Measurements from ENCODE around the gene PCDHGA10. TPM values are rescaled to one million over a fixed set of nuclear protein-coding genes. Genes with fewer than 3 reads are reported as not detected.

Gene PCDHGA10
- total and polyA plus RNA-seq, 9 of the 15 experiments (the other 6 are each of a cell fraction or from before 2014, with no cell fraction given): 0.01 to 0.11 (median 0.05) TPM

DNA sequence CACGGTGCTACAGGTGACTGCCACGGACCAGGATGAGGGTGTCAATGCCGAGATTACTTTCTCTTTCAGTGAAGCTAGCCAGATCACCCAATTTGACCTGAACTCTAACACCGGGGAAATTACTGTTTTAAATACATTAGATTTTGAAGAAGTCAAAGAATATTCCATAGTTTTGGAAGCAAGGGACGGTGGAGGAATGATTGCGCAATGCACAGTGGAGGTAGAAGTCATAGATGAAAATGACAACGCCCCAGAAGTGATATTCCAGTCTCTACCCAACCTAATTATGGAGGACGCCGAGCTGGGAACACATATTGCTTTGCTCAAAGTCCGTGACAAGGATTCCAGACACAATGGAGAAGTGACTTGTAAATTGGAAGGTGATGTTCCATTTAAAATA lies 24.1 kb upstream of the PCDHGA10 start:
- Histone ChIP-seq H3K36me3 (ENCODE audit: control insufficient read depth, insufficient read depth, low read length) (no peaks in the 10 kb centered on the region), H3K4me2 (ENCODE audit: insufficient read depth, low read length) (no peak overlapping the region), H3K27ac (ENCODE audit: extremely low read depth, low read depth, low read length) (no peak overlapping the region), H3K27me3 (ENCODE audit: control insufficient read depth in 2 of 2, insufficient read depth in 2 of 2, low read length in 2 of 2) (peaks cover 3 to 33% of the 10 kb centered on the region in 2 experiments; a peak in 3 of 5 replicates), H3K9ac (ENCODE audit: insufficient read depth in 1 of 2, low read depth in 2 of 2, low read length in 2 of 2) (no peak overlapping the region), H3K4me1 (replicated peaks in 1 of 2; ENCODE audit: control insufficient read depth in 2 of 2, insufficient read depth in 2 of 2, low read length in 2 of 2) (peaks cover 0 to 10% of the 10 kb centered on the region in 2 experiments; a peak in 1 of 5 replicates), H4K20me1 (replicated peaks; ENCODE audit: control insufficient read depth, insufficient read depth, low read length) (no peaks in the 10 kb centered on the region), H3K4me3 (no peak overlapping the region), H3K9me3 (replicated peaks; ENCODE audit: control insufficient read depth, insufficient read depth, low read depth, low read length) (no peaks in the 10 kb centered on the region), H2AFZ (ENCODE audit: low read depth, low read length) (no peak overlapping the region), H3K9me1 (ENCODE audit: control insufficient read depth, insufficient read depth, low read length) (no peaks in the 10 kb centered on the region), H3K79me2 (ENCODE audit: control insufficient read depth, insufficient read depth, low read length) (no peaks in the 10 kb centered on the region)
- TF ChIP-seq CEBPG (CRISPR knock-in tag; IDR thresholded peaks at IDR 0.05) (no peak), CEBPG (tag; conservative IDR thresholded peaks at IDR 0.05 in 1 of 2, IDR thresholded peaks at IDR 0.05 in 1 of 2) (peak; percentile 35 to 94; a peak in 3 of 4 replicates), GATAD2A (IDR thresholded peaks at IDR 0.05) (no peak), CEBPB (tag; IDR thresholded peaks at IDR 0.05) (peak; percentile 87)
- no TSS peak for BruUV-seq (replicated peaks)
- intact Hi-C loops (cut with micrococcal nuclease): no loop called here
- in situ Hi-C loops (cut with MboI): no loop called here
- POLR2A ChIA-PET: no interaction called here
- 2% methylated on average over 10 of the region's 10 CpGs for WGBS (ENCODE audit: insufficient coverage, low coverage, missing lambda C conversion rate)
- CTCF ChIA-PET (ENCODE audit: low intra/inter-chr PET ratio): no interaction called here
- no peak for DNase-seq (ENCODE audit: extremely low read depth in 1 of 4, low spot score in 3 of 4)
- FAIRE-seq: no peak
- ATAC-seq: no peak

DNA sequence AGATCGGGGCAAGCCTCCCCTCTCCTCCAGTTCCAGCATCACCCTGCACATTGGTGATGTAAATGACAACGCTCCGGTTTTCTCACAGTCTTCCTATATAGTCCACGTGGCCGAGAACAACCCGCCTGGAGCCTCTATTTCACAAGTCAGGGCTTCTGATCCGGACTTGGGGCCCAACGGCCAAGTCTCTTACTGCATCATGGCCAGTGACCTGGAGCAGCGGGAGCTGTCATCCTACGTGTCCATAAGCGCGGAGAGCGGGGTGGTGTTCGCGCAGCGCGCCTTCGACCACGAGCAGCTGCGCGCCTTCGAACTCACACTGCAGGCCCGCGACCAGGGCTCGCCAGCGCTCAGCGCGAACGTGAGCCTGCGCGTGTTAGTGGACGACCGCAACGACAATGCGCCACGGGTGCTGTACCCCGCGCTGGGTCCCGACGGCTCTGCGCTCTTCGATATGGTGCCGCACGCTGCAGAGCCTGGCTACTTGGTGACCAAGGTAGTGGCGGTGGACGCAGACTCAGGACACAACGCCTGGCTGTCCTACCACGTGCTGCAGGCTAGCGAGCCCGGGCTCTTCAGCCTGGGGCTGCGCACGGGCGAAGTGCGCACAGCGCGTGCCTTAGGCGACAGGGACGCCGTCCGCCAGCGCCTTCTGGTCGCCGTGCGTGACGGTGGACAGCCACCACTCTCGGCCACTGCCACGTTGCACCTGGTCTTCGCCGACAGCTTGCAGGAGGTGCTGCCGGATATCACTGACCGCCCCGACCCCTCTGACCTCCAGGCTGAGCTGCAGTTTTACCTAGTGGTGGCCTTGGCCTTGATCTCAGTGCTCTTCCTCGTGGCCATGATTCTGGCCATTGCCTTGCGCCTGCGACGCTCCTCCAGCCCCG lies 23.4 kb upstream of the PCDHGA10 start:
- Histone ChIP-seq H3K4me2 (ENCODE audit: insufficient read depth, low read length) (no peak overlapping the region), H3K4me3 (no peak overlapping the region), H2AFZ (ENCODE audit: low read depth, low read length) (no peak overlapping the region), H4K20me1 (replicated peaks; ENCODE audit: control insufficient read depth, insufficient read depth, low read length) (no peaks in the 10 kb centered on the region), H3K4me1 (replicated peaks in 1 of 2; ENCODE audit: control insufficient read depth in 2 of 2, insufficient read depth in 2 of 2, low read length in 2 of 2) (peaks cover 0 to 13% of the 10 kb centered on the region in 2 experiments; a peak in 1 of 5 replicates), H3K9me1 (ENCODE audit: control insufficient read depth, insufficient read depth, low read length) (no peaks in the 10 kb centered on the region), H3K9ac (ENCODE audit: insufficient read depth in 1 of 2, low read depth in 2 of 2, low read length in 2 of 2) (no peak overlapping the region), H3K27ac (ENCODE audit: extremely low read depth, low read depth, low read length) (no peak overlapping the region), H3K9me3 (replicated peaks; ENCODE audit: control insufficient read depth, insufficient read depth, low read depth, low read length) (no peaks in the 10 kb centered on the region), H3K36me3 (ENCODE audit: control insufficient read depth, insufficient read depth, low read length) (no peaks in the 10 kb centered on the region), H3K79me2 (ENCODE audit: control insufficient read depth, insufficient read depth, low read length) (no peaks in the 10 kb centered on the region), H3K27me3 (ENCODE audit: control insufficient read depth in 2 of 2, insufficient read depth in 2 of 2, low read length in 2 of 2) (peaks cover 3 to 32% of the 10 kb centered on the region in 2 experiments; a peak in 3 of 5 replicates)
- ChIA-PET CTCF (ENCODE audit: low intra/inter-chr PET ratio) (no interaction called here), POLR2A (no interaction called here)
- BruUV-seq (replicated peaks): no TSS peak
- intact Hi-C loops (cut with micrococcal nuclease): no loop called here
- 31% methylated on average over 71 of the region's 77 CpGs for WGBS (ENCODE audit: insufficient coverage, low coverage, missing lambda C conversion rate)
- TF ChIP-seq TBL1XR1 (IDR thresholded peaks at IDR 0.05; ENCODE audit: low read length in 2 of 2) (no peak), HDAC2 (IDR thresholded peaks at IDR 0.05) (no peak), TCF3 (CRISPR knock-in tag; IDR thresholded peaks at IDR 0.05) (no peak), ZFP1 (CRISPR knock-in tag; IDR thresholded peaks at IDR 0.05) (no peak), ZBTB7A (IDR thresholded peaks at IDR 0.05; ENCODE audit: borderline replicate concordance, control insufficient read depth, low read depth, low read length) (no peak), ZNF282 (CRISPR knock-in tag; IDR thresholded peaks at IDR 0.05) (no peak), MBD2 (IDR thresholded peaks at IDR 0.05; ENCODE audit: borderline replicate concordance, low read depth) (no peak), EHMT2 (IDR thresholded peaks at IDR 0.05) (no peak)
- TF ChIP-seq, protein P1, sequence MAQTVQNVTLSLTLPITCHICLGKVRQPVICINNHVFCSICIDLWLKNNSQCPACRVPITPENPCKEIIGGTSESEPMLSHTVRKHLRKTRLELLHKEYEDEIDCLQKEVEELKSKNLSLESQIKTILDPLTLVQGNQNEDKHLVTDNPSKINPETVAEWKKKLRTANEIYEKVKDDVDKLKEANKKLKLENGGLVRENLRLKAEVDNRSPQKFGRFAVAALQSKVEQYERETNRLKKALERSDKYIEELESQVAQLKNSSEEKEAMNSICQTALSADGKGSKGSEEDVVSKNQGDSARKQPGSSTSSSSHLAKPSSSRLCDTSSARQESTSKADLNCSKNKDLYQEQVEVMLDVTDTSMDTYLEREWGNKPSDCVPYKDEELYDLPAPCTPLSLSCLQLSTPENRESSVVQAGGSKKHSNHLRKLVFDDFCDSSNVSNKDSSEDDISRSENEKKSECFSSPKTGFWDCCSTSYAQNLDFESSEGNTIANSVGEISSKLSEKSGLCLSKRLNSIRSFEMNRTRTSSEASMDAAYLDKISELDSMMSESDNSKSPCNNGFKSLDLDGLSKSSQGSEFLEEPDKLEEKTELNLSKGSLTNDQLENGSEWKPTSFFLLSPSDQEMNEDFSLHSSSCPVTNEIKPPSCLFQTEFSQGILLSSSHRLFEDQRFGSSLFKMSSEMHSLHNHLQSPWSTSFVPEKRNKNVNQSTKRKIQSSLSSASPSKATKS (CRISPR knock-in tag; IDR thresholded peaks at IDR 0.05): no peak
- in situ Hi-C loops (cut with MboI): no loop called here
- FAIRE-seq: no peak
- no peak for DNase-seq (ENCODE audit: extremely low read depth in 1 of 4, low spot score in 3 of 4)
- no peak for ATAC-seq
